Nephron (organoid): ENCODE results near the gene RERE.

ENCODE experiments used
- H3K27ac Mint-ChIP-seq, 3 experiments: 2 replicates each; pipeline ENCODE4 v1.8.0; 2020; ENCODE audit warnings: mixed read lengths in 3 of 3, mild to moderate bottlenecking in 2 of 3, moderate library complexity in 1 of 3
- H3K27me3 Mint-ChIP-seq: 2 replicates; pipeline ENCODE4 v1.8.0; 2021; ENCODE audit warnings: low read depth, mild to moderate bottlenecking, moderate library complexity, mixed read lengths
- H3K36me3 Mint-ChIP-seq: 2 replicates; pipeline ENCODE4 v1.8.0; 2020; ENCODE audit warnings: low read depth, mixed read lengths
- H3K4me1 Mint-ChIP-seq: 2 replicates; pipeline ENCODE4 v1.8.0; 2020; ENCODE audit warnings: mixed read lengths
- H3K4me3 Mint-ChIP-seq, 3 experiments: 2 replicates each; pipeline ENCODE4 v1.8.0; 2020; ENCODE audit warnings: mild to moderate bottlenecking in 3 of 3, mixed read lengths in 3 of 3, moderate library complexity in 2 of 3
- H3K9me3 Mint-ChIP-seq: 2 replicates; pipeline ENCODE4 v1.8.0; 2020; ENCODE audit warnings: mixed read lengths
- TF ChIP-seq, protein P1 (sequence below), 3 experiments: fragments of 200-600 bp; sonication (generic); IDR thresholded peaks; one replicate each; pipeline ENCODE4 v1.5.0; 2021; ENCODE audit warnings: antibody characterized with exemption in 3 of 3; ENCODE audit not compliant: unreplicated experiment in 3 of 3

Gene RERE

DNA sequence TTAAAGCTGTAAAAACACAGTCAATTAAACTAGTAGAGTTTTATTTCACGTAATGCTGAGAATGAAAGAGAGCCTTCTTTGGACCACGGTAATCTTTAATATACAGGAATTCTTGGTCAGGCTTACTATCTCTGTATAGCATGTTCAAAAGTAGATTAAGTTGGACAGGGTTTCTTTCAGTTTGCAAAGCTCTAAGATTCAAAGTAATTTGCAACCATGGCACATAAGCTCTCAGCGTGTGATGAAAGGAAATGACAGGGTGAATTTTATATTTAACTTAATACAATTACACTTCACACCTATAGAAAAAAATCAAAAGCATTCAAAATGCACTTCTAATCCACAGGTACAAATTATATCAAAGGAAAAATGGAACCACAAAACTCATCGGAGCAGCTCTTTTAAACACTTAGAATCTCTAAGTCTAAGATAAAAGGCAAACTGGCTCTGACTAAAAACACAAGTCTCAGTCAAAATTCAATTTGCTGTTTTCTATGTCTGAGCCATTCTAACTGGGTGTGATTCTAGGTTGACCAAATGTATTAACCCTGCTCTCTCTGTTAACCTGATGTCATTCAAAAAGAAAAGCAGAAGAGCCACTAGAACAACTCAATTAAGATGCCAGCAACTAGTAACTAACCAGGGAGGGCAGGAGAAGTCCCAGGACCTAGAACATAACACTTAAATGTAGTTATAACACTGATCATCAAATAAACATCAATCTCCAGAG lies 147.7 kb downstream of the RERE start:
- TF ChIP-seq, protein P1, sequence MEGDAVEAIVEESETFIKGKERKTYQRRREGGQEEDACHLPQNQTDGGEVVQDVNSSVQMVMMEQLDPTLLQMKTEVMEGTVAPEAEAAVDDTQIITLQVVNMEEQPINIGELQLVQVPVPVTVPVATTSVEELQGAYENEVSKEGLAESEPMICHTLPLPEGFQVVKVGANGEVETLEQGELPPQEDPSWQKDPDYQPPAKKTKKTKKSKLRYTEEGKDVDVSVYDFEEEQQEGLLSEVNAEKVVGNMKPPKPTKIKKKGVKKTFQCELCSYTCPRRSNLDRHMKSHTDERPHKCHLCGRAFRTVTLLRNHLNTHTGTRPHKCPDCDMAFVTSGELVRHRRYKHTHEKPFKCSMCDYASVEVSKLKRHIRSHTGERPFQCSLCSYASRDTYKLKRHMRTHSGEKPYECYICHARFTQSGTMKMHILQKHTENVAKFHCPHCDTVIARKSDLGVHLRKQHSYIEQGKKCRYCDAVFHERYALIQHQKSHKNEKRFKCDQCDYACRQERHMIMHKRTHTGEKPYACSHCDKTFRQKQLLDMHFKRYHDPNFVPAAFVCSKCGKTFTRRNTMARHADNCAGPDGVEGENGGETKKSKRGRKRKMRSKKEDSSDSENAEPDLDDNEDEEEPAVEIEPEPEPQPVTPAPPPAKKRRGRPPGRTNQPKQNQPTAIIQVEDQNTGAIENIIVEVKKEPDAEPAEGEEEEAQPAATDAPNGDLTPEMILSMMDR (IDR thresholded peaks at IDR 0.05; ENCODE audit: unreplicated experiment in 3 of 3), result no peak
- no peak overlapping the region for H3K4me3 Mint-ChIP-seq
- H3K4me1 Mint-ChIP-seq, result peaks cover 50% of the 10 kb centered on the region
- H3K27me3 Mint-ChIP-seq, result no peaks in the 10 kb centered on the region
- H3K27ac Mint-ChIP-seq, result peak overlapping the region; percentile 34 to 75 (median 56)
- H3K36me3 Mint-ChIP-seq, result no peaks in the 10 kb centered on the region
- H3K9me3 Mint-ChIP-seq, result no peaks in the 10 kb centered on the region

DNA sequence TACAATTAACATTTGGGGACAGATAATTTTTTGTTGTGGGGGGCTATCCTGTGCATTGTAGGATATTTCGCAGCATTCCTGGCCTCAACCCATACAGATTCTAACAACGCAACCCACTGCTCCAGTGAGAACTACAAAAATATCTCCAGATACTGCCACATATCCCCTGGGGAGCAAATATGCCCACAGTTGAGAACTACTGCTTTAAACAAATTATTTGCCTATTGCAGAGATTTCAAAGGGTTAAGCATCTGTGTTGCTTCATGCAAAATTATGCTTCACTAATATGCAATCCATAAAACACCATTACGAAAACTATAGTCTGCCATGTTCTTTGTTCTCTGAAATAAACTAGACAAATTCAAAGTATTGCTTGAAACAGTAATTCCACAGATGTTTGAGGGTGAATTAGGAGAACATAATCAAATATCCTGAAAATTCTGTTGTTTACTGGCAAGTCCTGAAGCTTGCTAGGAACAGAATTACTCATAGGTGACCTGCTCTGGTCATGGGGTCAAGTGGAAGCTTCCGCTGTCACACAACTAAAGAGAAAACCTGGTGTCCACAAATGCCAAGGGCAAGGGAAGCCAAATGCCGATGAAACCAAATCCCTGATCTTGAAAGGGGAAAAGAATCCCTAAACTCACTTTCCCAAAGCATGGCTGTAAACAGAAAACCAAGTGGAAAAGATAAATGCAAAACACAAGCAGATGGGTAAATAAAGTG lies 149.4 kb downstream of the RERE start:
- TF ChIP-seq, protein P1 (IDR thresholded peaks at IDR 0.05; ENCODE audit: unreplicated experiment in 3 of 3), result no peak
- Mint-ChIP-seq H3K9me3 (no peaks in the 10 kb centered on the region), H3K4me1 (peaks cover 44% of the 10 kb centered on the region), H3K27ac (peak overlapping the region in 2 of 3 experiments; percentile 1 to 66), H3K27me3 (no peaks in the 10 kb centered on the region), H3K4me3 (no peak overlapping the region), H3K36me3 (no peaks in the 10 kb centered on the region)

DNA sequence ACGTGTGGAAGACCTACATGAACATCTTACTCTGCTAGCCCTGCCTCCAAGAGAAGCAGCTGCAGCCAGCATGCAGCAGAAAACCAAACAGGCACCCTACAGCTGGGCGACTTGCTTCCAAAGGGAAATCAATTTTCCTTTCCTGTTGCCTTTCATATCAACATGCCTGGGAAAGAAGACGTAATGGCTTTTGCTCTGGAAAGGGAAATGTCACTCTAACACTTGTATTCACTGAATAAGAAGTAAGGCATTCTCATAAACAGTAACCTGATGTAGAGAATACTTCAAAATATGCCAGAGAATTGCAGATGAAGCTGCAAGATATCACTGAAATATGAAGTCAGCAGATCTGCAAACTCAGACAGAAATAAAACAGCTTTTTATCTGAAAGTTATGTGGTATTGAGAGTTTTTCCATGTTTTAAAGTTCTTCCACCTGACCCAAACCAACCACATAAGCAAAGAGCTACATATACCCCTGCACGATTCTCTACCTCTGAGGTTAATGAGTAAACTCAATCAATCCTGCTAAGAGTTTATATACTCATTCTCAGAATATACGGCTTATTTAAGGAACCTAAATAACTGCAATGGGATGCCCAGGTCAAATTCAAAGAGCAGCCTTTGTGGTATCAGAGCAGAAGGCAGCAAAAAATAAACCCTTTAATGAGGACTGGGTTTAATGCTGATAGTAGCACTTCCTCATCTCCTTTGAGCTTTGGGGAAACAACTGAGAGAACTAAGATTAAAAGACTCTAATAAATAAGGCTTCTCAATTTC lies 150.9 kb downstream of the RERE start:
- Mint-ChIP-seq H3K36me3 (no peaks in the 10 kb centered on the region), H3K9me3 (no peaks in the 10 kb centered on the region), H3K27ac (peak overlapping the region in 2 of 3 experiments; percentile 80 to 81), H3K4me3 (no peak overlapping the region), H3K4me1 (peaks cover 37% of the 10 kb centered on the region), H3K27me3 (no peaks in the 10 kb centered on the region)
- TF ChIP-seq, protein P1 (IDR thresholded peaks at IDR 0.05; ENCODE audit: unreplicated experiment in 3 of 3), result no peak

DNA sequence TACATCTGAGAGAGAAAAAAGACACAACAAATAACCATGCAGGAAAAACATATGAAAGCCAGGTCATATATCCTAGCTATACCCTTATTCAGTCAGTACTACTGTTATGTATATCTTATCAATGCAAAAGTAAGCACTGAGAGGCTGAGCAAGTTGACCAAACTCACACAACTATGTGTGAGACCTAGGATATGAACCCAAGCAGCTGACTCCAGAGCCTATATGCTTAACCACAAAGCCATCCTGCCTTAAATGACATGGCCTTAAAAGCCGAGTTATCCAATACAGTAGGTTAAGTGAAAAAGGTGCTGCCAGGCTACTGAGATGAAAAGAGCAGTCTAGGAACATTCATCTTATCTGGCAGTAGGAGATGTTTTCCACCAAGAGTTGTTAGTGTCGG lies 151.6 kb downstream of the RERE start:
- H3K4me1 Mint-ChIP-seq, result peaks cover 30% of the 10 kb centered on the region
- peak overlapping the region in 2 of 3 experiments; percentile 80 to 81 for H3K27ac Mint-ChIP-seq
- no peaks in the 10 kb centered on the region for H3K9me3 Mint-ChIP-seq
- TF ChIP-seq, protein P1 (IDR thresholded peaks at IDR 0.05; ENCODE audit: unreplicated experiment in 3 of 3), result no peak
- H3K36me3 Mint-ChIP-seq, result no peaks in the 10 kb centered on the region
- H3K27me3 Mint-ChIP-seq, result no peaks in the 10 kb centered on the region
- no peak overlapping the region for H3K4me3 Mint-ChIP-seq

DNA sequence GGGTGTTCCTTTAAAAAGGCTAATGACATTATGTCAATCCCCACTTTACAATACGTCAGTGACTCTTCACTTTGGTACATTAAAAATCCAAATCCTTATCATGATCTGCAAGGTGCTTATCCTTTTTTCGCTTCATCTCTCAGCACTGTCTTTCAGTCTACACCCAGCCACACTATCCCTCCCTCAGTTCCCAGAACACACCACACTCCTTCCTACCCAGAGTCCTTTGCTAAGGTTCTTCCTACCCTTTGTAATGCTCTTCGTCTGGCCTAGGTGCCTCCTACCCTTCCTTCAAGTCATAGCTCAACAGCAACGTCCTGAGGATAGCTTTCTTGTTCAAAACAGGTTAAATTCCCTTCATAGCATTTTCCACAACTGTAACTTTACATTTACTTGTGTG lies 152.6 kb downstream of the RERE start:
- H3K27ac Mint-ChIP-seq, result no peak overlapping the region
- H3K36me3 Mint-ChIP-seq, result no peaks in the 10 kb centered on the region
- H3K4me1 Mint-ChIP-seq, result peaks cover 21% of the 10 kb centered on the region
- no peaks in the 10 kb centered on the region for H3K27me3 Mint-ChIP-seq
- no peak overlapping the region for H3K4me3 Mint-ChIP-seq
- TF ChIP-seq, protein P1 (IDR thresholded peaks at IDR 0.05; ENCODE audit: unreplicated experiment in 3 of 3), result no peak
- no peaks in the 10 kb centered on the region for H3K9me3 Mint-ChIP-seq
